HPDE6-E6E7 (cell line): ENCODE measurements around the gene OSBPL1A.

Experiments
- DNase-seq: peaks from one replicate; pipeline ENCODE4 v3.0.0; 2011; ENCODE audit warnings: missing footprints; ENCODE audit errors: extremely low spot score

The OSBPL1A gene

DNA sequence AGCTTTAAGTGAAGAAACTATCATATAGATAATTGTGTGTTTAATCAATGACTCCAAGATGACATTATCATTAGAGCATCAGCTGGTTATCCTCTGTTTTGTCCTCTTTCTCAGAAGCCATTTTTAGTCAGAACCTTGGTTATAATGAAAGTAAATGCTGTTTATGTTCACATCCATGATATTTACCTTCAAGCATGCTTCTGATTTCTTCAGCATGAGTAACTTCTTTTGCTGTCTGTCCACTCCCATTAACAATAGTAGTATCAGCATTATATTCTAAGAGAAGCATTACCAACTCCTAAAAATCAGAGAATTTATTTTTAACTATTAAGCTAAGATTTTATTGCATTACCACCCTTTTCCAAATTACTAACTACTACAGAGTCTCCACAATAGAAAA lies 56.3 kb downstream of the OSBPL1A start:
- DNase-seq: no peak

DNA sequence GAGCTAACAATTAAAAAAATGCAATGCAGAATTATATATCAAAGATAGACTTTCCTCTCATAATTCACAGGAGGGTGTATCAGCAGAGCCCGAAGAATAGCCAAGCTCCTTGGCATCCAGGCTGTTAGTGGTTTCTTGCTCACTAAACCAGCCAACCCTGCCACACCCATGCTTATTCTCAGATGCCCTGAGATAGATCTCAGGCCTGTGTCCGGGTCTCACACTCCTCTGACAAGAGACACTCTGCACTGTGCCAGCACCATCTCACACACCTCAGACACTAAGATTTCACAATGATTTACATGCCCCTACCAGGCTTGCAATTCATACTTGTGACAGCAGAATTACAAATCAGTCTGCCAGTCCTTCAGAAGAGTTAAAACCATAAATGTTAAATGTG lies 64.5 kb downstream of the OSBPL1A start:
- no peak for DNase-seq

DNA sequence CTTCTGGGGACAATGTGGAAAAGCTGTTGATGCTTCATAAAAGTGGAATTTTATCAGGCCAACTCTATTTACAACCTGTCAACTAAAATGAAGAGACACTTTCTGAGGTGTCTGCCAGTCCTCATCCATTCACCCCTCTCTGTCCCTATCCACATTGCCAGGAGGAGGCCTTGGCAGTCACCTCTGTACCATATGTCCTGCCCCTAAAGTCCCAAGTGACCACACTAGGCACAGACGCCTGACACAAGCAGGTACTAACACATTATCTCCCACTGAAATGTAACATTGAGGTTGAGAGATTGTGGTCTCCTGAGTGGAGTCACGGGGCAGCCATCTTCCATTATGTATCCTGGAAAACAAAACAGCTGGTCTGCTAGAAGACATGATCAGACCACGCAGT lies 71.4 kb downstream of the OSBPL1A start:
- no peak for DNase-seq

DNA sequence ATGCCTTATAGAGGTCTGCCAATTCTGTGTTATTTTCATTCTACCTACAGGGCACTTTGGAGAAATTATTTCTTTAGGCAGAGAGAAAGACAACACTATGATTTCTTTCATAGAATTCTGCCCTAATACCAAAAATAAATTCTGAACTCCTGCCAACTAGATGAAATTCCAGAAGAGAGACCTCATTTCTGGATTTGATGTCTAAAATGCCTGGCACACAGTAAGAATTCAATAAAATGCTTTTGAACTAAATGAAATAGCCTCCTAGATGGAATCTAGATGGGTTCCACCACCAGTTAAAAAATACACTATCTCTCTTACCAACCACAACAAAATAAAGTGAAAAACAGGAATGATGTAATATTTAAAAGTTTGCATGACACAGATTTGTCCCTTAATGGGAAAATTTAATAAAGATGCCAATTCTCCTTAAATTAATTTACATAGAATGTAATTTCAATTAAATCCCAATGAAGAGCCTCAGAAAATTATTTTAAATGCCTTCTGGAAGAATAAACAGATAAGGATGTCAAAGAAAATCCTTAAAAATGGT lies 75.0 kb downstream of the OSBPL1A start:
- no peak for DNase-seq

DNA sequence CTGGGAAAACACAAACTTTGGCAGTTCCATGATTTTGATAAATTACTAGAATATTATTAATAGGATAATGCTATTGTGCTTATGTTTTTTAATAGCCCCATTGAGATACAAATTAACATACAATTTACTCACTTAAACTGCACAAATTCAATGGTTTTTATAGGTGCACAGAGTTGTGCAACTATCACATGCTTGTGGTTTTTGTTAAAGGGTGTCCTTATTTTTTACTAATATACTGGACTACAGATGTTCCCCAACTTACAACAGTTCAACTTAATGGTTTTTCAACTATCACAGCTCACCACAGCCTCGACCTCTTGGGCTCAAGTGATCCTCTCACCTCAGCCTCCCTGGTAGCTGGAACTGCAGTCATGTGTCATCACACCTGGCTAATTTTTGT lies 76.6 kb downstream of the OSBPL1A start:
- no peak for DNase-seq

DNA sequence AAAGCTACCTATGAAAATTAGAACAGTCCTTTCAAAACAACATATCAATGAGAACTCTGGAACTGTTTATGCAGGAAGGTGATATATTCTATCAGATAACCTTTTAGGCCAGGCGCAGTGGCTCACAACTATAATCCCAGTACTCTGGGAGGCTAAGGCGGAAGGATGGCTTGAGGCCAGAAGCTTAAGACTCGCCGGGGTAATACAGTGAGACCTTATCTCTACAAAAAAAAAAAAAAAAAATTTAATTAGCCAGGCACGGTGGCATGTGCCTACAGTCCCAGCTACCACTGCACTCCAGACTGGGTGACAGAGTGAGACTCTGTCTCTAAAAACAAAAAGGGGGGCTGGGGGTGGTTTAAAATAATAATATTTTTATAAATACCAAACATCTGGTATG lies 77.9 kb downstream of the OSBPL1A start:
- DNase-seq: no peak

DNA sequence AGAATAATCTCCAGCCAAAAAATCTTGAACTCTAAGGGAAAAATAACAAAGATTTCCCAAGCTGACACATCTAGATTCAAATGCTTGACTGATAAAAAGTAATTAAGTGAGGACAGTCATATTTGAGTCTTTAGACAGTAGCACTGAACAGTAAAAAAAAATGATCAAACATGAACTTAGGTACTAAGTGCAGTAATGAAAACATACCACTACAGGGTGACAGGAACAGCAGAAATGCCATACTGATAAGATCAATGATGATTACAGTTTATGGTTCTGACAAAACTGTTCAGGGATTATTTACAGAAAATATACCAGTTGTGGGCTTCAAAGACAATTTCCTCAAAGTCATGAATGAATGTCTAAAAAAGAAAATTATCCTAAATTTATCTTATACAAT lies 80.3 kb downstream of the OSBPL1A start:
- no peak for DNase-seq

DNA sequence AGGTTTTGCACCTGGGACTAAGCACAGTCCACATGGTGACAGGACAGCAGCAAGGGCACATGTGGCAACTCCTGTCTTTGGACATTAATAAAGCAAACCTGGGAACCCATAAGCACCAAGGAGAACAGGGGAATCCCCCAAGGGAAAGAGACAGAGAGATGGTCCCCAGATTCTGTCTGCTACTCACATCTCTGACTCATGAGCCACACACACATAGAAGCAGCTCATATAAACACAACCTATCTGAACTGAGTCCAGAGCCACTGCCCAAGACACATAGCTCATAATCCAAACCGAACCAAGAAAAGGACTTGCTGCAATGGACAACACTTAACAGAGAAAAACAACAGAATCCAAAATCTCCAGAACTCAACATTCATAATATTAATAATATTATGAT lies 82.5 kb downstream of the OSBPL1A start:
- DNase-seq: no peak

DNA sequence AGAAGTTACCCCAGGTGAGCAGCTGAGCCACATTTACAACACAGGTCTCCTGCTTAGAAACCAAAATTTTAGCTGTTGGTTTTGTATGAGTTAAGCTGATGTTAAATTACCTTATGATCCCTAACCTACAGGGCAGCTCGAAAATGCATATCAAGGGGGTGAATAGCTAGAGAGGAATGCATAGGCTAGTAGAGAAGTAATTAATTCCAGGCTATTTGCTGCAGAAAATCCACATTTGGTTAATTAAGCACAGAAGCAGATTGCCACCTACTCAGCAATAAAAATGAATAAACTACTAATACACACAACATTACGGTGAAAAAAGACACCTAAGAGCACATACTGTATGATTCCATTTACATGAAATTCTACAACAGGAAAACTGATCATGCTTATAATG lies 91.4 kb downstream of the OSBPL1A start:
- DNase-seq: no peak

DNA sequence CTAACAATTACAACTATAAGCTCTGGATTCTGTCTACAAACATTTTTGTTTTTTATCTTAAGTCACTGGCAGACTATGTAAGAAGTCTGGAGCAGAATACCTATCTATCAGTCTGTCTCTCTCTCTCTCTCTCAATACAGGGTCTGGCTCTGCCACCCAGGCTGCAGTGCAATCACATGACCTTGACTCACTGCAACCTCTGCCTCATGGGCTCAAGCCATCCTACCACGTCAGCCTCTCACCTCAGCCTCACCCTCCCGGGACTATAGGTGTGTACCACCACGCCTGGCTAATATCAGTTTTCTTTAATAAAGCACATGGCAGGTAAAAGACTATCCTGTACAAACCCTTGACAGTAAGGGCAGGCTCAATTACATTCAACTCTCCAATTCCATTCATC lies 96.9 kb downstream of the OSBPL1A start:
- no peak for DNase-seq

DNA sequence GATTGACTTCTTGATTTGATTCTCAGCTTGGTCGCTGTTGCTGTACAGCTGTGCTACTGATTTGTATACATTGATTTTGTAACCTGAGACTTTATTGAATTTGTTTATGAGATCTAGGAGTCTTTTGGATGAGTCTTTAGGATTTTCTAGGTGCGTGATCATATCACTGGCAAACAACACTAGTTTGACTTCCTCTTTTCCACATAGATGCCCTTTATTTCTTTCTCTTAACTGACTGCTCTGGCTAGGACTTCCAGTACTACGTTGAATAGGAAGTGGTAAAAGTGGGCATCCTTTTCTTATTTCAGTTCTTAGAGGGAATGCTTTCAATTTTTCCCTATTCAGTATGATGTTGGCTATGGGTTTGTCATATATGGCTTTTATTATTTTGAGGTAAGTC lies 101.3 kb downstream of the OSBPL1A start:
- no peak for DNase-seq

DNA sequence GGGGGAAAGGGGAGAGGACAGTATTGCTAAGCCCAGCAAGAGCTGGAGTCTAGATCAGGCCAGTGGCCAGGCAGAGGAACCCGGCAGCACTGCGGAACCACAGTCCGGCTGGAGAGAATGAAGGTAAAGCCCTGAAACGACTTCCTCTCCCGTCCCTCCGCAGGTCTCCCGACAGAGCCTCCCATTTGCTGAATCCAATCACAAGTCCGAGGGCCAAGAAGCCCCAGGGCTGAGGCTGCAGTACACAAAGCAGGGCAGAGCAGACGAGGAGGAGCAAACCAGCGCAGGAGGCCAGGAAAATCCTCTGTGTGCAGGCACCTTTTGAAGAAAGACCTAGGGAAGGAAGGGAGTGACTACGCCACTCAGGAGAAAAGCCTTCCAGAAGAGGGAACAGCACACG lies 104.4 kb downstream of the OSBPL1A start:
- DNase-seq: no peak

DNA sequence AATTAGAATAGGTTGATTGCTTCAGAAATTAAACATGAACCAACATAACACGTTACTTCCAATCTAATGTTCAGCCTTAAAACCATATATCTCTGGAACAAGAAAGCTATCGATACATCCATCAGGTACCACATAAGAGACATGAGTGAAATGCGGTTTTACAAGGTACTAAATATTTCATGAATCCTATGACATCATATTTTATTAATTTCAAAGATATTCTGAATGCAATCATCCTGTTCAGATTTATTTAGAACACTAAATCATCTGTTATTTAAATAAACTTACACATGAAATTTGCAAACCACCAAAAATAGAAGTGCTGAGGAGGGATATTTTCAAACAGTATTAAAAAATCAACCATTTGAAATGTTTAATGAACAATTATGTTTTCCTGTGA lies 119.0 kb downstream of the OSBPL1A start:
- no peak for DNase-seq

DNA sequence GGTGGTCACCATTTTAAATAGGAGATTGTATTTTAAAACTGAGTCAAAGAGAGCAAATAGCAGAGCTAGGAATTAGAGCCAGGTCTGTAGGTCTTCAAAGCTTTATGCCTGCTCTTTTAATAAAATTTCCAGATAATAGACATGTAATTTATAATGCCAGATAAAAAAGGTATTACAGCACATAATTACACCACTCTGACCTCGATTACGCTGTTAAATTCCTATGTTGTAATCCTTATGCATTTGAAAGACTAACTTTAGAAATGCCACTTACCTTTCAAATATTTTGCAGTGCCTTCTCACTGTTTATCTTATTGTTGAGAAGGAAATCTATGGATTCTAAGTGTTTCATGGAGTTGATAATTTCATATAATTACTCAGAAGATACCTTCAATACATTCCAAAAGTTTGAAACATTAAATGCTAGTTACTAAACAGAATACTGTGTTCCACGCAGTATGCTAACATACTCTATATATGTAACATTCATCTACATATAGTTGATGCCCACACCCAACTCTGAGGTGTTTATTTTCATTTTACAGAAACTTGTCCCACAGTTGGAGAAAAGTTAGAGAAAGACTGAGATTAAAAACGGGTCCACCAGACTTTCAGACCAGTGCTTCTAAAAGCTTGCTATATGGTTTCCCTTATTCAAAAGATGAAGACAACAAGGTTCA lies 120.0 kb downstream of the OSBPL1A start:
- DNase-seq: no peak

DNA sequence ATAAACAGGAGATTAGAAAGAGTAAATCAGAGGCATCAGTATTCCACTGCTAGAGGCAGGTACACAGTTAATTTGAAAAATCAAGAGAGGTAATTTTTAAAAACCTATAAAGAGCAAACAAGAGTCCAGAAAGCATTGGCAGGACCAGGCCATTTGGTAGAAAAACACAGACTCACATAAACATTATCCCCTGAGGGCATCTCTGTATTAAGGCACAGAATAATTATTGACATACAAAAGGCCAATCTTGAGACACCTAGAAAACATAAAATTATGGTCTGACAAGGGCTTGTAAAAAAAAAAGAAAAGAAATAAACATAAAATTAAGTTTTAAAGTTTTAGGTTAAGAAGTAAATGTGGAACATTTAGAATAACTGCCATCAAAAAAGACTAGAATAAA lies 120.6 kb downstream of the OSBPL1A start:
- no peak for DNase-seq

DNA sequence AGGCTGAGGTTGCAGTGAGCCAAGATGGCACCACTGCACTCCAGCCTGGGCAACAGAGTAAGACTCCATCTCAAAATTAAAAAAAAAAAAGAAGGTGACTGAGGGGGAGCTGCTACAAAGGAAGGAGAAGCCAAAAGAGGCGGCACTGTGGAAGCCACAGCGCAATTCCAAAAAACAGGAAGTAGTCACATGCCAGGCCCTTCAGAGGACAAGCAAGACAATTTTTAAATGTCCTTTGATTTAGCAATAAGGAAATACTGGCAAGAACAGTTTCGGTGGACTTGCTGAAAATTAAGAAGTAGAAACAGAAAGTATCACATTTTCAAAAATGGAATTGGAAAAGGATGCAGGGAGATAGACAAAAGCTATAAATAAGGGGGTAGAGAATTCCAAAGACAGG lies 122.8 kb downstream of the OSBPL1A start:
- DNase-seq: no peak

DNA sequence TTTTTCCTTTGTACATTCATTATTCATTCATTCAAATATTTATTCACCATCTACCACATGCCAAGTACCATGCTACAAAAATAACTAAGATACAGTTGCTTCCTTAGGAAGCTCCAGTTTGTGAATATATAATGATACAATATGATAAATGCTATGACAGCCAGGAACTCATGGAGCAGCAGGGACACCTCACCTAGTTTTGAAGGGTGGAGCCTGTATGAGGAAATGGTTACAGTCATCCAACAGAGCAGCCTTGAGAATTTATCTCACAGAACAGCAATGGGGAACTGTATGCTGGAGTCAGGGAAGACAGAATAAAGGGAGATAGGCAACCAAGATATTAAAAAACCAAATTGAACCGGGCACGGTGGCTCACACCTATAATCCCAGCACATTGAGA lies 124.0 kb downstream of the OSBPL1A start:
- peak; percentile 49 for DNase-seq

DNA sequence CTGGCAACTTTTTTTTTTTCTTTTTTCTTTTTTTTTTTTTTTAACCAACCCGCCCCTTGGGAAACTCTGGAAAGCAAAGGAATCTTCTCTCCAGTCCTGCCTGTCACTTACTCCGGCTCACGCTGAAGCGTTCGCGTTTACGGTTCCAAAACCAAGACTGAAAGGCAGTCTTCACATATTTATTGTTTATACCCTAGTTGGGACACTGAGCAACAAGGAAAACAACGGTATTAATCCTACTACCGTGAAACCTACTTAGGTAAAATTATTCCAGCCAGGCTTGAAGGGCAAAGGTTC lies 125.4 kb downstream of the OSBPL1A start:
- DNase-seq: no peak

DNA sequence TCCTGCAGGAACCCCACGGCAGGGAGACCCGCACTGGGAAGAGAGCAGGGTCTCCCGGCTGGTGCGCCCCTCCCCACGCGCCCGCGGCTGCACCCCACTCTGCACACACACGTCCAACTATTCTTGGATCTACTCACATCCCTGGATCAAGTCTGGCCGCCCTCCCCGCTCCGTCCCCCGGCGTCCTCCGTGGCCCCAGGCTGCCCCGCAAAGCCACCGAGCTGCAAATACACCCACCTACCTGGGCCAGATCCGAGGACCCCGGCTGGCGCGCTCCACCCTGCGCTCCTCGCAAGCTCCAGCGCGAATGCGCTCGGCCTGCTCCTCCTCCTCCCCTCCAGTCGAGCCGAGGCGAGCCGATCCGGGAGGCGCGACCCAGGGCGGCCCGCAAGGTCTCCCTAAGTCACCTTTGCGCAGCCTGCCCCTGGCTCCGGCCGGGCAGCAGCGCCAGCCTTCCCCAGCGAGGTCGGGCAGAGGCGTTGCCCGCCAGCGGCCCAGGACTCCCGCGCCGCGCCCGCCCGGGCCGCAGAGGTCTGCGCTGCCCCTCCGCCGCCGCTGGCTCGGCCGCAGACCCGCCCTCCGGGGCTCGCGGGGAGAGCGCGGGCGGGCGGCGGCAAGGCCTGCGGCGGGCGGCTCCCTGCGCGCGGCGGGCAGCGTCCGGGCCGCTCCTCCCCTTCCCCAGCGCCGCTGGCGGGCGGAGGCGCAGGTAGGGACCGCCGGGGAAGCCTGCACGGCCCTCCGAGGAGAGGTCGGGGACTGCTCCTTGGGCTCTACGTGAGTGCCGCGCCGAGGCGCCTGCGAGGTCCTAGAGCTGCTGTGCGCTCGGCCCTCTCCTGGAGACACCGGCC lies 126.0 kb downstream of the OSBPL1A start:
- peak; percentile 67 for DNase-seq

DNA sequence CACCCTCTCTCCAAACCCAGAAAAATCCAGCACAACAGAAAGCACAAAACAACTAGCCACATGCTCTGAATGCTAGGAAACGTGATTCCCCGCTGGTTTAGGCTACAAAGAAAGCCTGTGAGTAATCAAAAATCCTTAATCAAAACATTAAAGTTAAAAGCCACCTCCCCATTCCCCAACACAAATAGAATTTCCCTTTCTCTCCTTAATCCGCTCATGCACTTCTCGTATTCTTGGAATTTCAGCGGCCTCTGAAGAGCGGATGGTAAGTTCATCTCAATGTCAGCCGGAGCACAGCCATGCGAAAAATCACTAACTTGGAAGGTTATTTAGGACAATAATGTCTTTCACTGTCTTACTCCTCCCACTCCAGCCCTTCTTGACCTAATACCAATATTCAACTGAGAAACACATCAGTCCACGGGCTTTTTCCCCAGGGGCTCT lies 126.7 kb downstream of the OSBPL1A start:
- DNase-seq: no peak

DNA sequence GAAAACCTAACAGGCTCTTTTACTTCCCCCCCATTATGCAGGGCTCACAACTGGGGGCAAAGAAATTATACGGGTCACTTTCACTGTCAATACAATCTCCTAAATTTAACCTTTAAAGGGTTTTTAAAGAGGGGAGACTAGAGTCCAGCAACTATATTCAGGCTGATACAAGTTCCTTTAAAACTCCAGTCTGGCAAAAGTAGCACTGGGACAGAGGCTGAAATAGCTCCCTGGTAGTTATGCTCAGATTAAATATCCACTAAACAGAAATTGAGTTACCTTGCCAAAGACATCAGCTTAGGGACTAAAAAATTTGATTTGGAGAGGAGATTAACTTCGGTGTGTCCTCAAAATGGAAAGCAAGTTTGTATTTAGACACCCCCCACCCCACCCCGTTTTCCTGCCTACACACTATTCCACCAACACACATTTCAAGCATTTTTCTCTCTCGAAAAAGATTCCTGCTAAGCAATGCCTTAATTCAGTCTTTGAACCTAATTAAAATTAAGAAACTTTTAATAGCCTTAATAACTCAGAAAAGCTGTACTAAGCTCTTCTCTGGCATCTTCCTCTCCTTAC lies 127.2 kb downstream of the OSBPL1A start:
- no peak for DNase-seq

DNA sequence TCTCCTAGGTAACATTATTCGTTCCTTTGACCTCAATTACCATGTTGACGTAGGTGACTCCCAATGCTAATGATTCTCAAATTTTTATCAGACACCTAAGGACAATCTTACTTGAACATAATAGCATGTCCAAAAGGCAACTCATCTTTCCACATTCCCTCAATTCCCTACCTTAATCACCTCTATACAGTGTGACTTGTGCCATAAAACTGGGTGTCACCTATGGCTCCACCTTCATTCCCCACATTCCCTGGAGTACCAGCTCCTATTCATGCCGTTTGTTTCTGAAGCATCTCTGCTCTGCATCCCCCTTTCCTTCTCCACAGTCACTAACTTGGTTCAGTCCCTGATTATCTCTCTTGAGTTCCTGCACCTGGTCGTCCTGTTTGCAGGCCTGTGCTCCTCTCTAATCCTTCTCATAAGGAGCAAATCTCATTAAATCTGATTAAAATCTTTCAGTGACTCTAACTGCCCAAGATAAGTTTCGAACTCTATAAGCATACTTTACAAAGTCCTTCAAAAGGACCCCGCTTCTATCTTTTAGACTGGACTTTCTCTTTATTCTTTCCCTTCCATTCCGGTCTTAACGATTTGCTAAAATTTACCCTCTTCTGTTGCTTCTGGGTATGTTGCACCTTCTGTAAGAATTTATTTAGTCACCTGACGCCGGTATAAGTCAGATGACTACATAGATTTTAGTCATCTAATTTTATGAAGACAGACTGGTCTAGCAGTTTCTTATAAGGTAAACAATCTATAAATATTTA lies 128.7 kb downstream of the OSBPL1A start:
- no peak for DNase-seq
